ENCODE measurements around the gene BCL2L14. TPM values are rescaled to one million over a fixed set of nuclear protein-coding genes. Genes with fewer than 3 reads are reported as not detected.
A peak's percentile ranks its signal among the peaks of the same experiment; 100 is the strongest.

BCL2L14 gene
- not detected for total RNA-seq

DNA sequence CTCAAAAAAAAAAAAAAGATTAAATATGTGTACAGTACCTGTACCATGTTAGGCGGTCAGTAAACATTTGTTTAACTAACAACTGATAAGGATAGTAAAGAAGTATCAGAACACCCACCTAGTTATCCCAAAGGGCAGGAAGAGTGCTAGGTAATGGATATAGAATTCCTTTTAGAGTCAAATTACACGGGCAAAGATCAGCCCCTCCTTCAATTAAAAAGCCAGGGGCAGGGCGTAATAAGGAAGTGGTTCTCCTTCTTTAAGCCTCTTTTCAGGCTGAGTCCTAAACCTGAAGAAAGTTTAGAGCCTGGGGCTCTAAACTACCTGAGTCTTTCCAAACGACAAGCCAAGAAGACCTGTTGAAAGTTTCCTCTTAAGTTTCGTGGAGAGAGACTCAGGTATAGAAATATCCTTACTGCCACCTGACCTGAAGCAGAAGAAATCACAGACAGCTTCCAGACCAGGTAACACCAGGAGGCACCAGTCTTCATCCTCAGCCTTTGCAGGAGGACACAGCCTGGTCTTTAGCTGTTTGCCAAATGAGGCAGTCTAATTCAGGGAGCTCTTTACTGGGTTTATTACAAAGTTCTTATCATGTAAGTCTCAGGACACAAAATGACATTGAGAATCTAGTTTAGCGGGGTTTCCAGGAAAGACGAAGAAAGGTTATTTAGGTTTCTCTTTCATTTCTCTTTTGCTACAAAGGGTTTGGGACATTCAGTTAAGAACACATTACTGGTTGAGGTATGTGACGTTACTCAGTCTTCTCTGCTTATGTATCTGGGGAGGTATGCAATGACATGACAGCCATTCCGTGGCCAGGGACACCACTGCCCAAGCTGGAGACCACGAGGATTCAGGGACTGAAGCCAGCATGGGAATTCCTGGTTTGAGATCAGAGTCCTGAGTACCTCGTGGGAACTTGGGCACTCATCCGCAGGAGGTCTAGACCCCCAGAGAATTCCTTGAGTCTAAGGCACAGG, at the start of gene BCL2L14:
Gene BCL2L14, plus strand, starts transcription at position 266 of the 983 bp plus-strand sequence. CDS start 8,367 bp downstream, outside the sequence.
- no peaks in the 10 kb centered on the region for H3K27me3 ChIP-seq
- H3K4me3 ChIP-seq: no peak within 1 kb of the TSS
- no peaks in the 10 kb centered on the region for H3K4me1 ChIP-seq
- no peak for DNase-seq (ENCODE audit: low spot score)
- TF ChIP-seq, protein P1, sequence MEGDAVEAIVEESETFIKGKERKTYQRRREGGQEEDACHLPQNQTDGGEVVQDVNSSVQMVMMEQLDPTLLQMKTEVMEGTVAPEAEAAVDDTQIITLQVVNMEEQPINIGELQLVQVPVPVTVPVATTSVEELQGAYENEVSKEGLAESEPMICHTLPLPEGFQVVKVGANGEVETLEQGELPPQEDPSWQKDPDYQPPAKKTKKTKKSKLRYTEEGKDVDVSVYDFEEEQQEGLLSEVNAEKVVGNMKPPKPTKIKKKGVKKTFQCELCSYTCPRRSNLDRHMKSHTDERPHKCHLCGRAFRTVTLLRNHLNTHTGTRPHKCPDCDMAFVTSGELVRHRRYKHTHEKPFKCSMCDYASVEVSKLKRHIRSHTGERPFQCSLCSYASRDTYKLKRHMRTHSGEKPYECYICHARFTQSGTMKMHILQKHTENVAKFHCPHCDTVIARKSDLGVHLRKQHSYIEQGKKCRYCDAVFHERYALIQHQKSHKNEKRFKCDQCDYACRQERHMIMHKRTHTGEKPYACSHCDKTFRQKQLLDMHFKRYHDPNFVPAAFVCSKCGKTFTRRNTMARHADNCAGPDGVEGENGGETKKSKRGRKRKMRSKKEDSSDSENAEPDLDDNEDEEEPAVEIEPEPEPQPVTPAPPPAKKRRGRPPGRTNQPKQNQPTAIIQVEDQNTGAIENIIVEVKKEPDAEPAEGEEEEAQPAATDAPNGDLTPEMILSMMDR (IDR thresholded peaks at IDR 0.05): no peak
- no peaks in the 10 kb centered on the region for H3K36me3 ChIP-seq
- H3K27ac ChIP-seq: no peak within 1 kb of the TSS
- H3K9me3 ChIP-seq: no peaks in the 10 kb centered on the region

DNA sequence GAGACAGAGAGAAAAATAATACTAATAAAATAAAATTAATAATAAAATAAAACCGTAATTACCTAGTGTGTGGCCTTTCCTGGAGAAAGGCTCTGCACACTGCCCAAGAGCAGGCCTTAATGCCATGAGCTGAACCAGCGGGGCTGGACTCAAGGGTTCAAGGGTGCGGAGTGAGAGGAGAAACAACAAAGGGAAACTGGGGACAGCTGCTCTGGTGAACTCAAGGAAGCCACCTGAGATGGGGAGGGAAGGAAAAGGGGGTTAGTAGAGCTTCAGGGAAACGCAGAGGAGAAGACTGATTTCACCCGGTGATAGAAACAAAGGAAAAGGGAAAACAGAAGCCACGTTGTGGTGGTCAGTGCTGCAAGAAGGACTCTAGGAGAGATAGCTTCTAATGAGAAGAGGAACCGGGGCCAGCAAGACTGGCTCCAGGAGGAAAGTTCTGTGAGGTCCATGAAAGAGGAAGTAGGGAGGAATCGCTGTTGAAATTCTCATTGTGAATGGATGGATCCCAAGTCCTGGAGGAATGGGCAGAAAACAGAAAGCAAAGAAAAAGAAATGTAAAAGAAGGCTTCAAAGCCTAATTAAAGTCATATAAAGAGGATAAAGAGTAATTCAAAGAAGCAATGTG, 48.3 kb upstream of the BCL2L14 start:
- TF ChIP-seq, protein P1 (IDR thresholded peaks at IDR 0.05): no peak
- DNase-seq (ENCODE audit: low spot score): peak; percentile 55
- Histone ChIP-seq H3K36me3 (no peaks in the 10 kb centered on the region), H3K4me1 (no peaks in the 10 kb centered on the region), H3K4me3 (no peak overlapping the region), H3K27me3 (no peaks in the 10 kb centered on the region), H3K27ac (no peak overlapping the region), H3K9me3 (peaks cover 0 to 7% of the 10 kb centered on the region in 2 donors)

- Histone ChIP-seq H3K27me3 (no peaks in the 10 kb centered on the region), H3K36me3 (no peaks in the 10 kb centered on the region), H3K4me3 (no peak overlapping the region), H3K9me3 (peaks cover 0 to 7% of the 10 kb centered on the region in 2 donors), H3K27ac (no peak overlapping the region), H3K4me1 (no peaks in the 10 kb centered on the region)
- TF ChIP-seq, protein P1 (IDR thresholded peaks at IDR 0.05): no peak
- peak; percentile 16 for DNase-seq (ENCODE audit: low spot score)
Measured at GRCh38 chr12:12023456-12023855, 47.3 kb upstream of the BCL2L14 start.

DNA sequence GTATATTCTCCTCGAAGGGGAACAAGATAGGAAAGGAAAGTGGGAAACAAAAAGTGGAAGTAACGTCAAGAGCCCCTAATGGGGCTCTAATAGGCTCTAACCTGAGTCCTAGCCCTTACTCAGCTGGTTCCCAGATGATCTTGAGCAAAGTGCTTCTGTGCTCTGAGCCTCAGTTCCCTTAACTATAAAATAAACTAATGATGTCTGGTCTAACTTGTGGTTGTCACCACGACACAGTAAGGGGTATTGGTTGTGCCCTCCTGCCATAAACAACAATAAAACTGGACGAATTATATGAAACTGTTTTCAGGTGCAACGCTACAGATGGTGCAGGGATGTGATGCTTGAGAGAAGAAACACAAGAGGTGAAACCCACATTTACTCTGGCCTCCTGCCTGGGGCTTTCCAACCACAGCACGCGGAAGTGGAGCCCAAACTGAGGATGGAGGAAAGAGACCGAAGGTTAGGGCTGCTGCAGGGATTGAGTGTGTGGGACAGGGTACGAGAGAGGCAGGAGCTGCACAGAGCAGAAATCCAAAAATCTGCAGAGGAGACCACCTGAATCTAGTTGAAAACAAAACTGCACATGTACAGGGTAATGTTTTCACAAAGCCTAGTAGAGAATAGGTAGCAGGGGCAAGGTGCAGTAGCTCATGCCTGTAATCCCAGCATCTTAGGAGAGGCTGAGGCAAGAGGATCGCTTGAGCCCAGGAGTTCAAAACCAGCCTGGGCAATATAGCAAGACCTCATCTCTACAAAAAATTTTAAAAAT, 45.6 kb upstream of the BCL2L14 start:
- Histone ChIP-seq H3K4me1 (no peaks in the 10 kb centered on the region), H3K4me3 (no peak overlapping the region), H3K9me3 (peaks cover 0 to 7% of the 10 kb centered on the region in 2 donors), H3K27ac (no peak overlapping the region), H3K27me3 (no peaks in the 10 kb centered on the region), H3K36me3 (no peaks in the 10 kb centered on the region)
- peak; percentile 38 for DNase-seq (ENCODE audit: low spot score)
- TF ChIP-seq, protein P1 (IDR thresholded peaks at IDR 0.05): no peak

DNA sequence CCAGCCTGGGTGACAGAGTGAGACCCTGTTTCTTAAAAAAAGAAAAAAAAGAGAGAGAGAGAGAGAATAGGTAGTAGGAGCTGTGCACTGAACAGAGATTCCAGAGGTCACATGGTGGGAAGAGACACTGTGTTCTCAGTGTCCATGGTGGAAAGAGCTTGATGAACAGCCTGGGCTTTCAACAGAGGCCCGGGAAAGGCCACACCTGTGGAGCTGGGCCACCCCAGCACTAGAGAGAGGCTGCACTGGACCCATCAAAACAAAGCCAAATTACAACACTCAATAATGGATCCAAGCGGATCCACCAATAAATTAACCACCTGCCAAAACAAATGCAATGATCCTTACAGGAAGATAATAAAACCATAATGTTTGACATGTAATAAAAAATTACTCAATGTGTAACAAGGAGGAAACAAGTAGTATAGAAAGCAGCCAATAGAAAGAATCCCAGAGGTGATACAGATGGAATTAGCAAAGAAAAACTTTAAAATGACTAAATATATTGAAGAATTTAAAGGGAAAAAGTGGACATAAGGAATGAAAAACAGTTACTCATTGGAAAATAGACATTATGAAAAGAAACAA, 44.8 kb upstream of the BCL2L14 start:
- no peaks in the 10 kb centered on the region for H3K36me3 ChIP-seq
- no peak overlapping the region for H3K27ac ChIP-seq
- TF ChIP-seq, protein P1 (IDR thresholded peaks at IDR 0.05): no peak
- peaks cover 0 to 7% of the 10 kb centered on the region in 2 donors for H3K9me3 ChIP-seq
- H3K4me3 ChIP-seq: no peak overlapping the region
- no peaks in the 10 kb centered on the region for H3K27me3 ChIP-seq
- peak; percentile 16 for DNase-seq (ENCODE audit: low spot score)
- no peaks in the 10 kb centered on the region for H3K4me1 ChIP-seq
